Activated CD4-positive, alpha-beta memory T cell treated with anti-CD3 and anti-CD28 coated beads, Interleukin-2, amount 10 ng/mL, durations not matched to agents 7 days and 5 days (primary cell): ENCODE measurements around the gene TJP2. TPM values are rescaled to one million over a fixed set of nuclear protein-coding genes. Genes with fewer than 3 reads are reported as not detected.

Experiments
- CTCF ChIA-PET: fragments of 350-600 bp; sonication (Branson Sonifier 250); formaldehyde crosslinking; loops from one replicate; lab custom pipeline; 2021; ENCODE audit warnings: antibody characterized with exemption, inconsistent platforms; lab: Charles Lee
- POLR2A ChIA-PET: fragments of 350-600 bp; sonication (Branson Sonifier 250); formaldehyde crosslinking; loops from one replicate; lab custom pipeline; 2021; ENCODE audit warnings: antibody characterized with exemption; lab: Charles Lee
- DNase-seq: peaks from one replicate; pipeline ENCODE4 v3.0.0-alpha.2; 2020
- H3K27ac Mint-ChIP-seq: one replicate; pipeline ENCODE4 v1.8.0; 2021; ENCODE audit warnings: mild to moderate bottlenecking, mixed read lengths
- H3K27me3 Mint-ChIP-seq: one replicate; pipeline ENCODE4 v1.8.0; 2021; ENCODE audit warnings: mixed read lengths
- H3K36me3 Mint-ChIP-seq: one replicate; pipeline ENCODE4 v1.8.0; 2021; ENCODE audit warnings: low read depth, mixed read lengths
- H3K4me1 Mint-ChIP-seq: one replicate; pipeline ENCODE4 v1.8.0; 2021; ENCODE audit warnings: mixed read lengths
- H3K4me3 Mint-ChIP-seq: one replicate; pipeline ENCODE4 v1.8.0; 2021; ENCODE audit warnings: mild to moderate bottlenecking, mixed read lengths
- H3K9me3 Mint-ChIP-seq: one replicate; pipeline ENCODE4 v1.8.0; 2021; ENCODE audit warnings: mixed read lengths
- total RNA-seq, 2 experiments: library from RNA; stranded (reverse); gene quantifications; one replicate each; pipeline ENCODE4 v1.2.3, GENCODE V29; 2021

TJP2 gene
- total RNA-seq, 2 experiments from 2014 or later, result 37.2 to 37.9 TPM

DNA sequence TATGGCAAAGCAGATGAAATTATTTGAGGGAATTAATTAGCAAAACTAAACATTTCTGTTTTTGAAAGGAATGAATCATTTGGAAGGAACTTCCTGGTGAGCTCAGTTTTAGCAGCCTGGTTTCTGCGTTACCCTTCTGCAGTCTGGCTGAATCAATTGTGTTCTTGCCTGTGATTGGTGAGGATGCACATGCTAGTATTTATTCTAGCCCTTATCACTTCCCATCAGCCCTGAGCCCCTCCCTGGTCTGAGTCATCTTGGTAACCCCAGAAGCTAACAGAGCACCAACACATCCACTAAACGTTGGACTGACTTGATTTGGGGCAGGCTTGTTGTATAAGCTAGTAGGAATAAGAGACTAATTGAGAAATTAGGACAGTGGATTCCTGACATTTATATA lies 6.6 kb downstream of the TJP2 start:
- CTCF ChIA-PET, result interaction anchor here (0.8 to 7.9 kb wide), 7 partner anchors 12 to 145 kb away, joined by 3 to 104 read pairs (median 11); partner anchors contain the start of gene FXN
- H3K9me3 Mint-ChIP-seq, result no peaks in the 10 kb centered on the region
- H3K27ac Mint-ChIP-seq, result peak overlapping the region; percentile 86
- POLR2A ChIA-PET, result interaction anchor here (0.7 to 2.3 kb wide), 7 partner anchors 12 to 145 kb away, joined by 3 to 23 read pairs (median 4); partner anchors contain the start of gene FXN
- H3K4me3 Mint-ChIP-seq, result peak overlapping the region; percentile 38
- DNase-seq, result peak; percentile 81
- peaks cover 19% of the 10 kb centered on the region for H3K36me3 Mint-ChIP-seq
- H3K4me1 Mint-ChIP-seq, result peaks cover 64% of the 10 kb centered on the region
- no peaks in the 10 kb centered on the region for H3K27me3 Mint-ChIP-seq

DNA sequence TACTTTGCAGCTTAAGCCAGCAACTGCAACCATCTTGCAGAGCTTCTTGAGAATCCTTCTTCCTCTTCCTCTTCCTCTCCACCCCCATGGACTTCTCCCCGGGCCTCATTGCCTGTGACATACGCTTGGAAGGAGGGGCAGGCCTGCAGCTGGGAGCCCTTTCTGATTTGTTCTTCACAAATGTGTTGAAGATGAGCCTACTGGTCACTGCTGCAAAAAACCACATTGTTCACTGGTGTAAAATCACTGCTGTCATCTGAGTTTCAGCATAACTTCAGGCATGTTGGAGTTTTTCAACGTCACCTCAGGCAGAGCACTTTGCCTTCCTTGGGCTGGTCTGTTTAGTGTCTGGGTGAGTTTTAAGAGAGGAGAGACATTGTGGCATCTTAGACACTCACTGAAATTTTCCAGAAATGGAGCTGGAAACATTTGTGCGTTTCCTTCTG lies 7.9 kb downstream of the TJP2 start:
- peak overlapping the region; percentile 8 for H3K27ac Mint-ChIP-seq
- DNase-seq, result no peak
- peaks cover 25% of the 10 kb centered on the region for H3K36me3 Mint-ChIP-seq
- no peaks in the 10 kb centered on the region for H3K9me3 Mint-ChIP-seq
- H3K4me1 Mint-ChIP-seq, result peaks cover 62% of the 10 kb centered on the region
- CTCF ChIA-PET, result interaction anchor here (0.8 to 7.9 kb wide), 7 partner anchors 11 to 614 kb away, joined by 3 to 104 read pairs (median 3); partner anchors contain the start of gene FXN
- H3K4me3 Mint-ChIP-seq, result no peak overlapping the region
- POLR2A ChIA-PET, result interaction anchor here (2.1 to 2.3 kb wide), 2 partner anchors 13 to 60 kb away, joined by 7 to 23 read pairs; no protein-coding TSS in a partner anchor
- no peaks in the 10 kb centered on the region for H3K27me3 Mint-ChIP-seq

DNA sequence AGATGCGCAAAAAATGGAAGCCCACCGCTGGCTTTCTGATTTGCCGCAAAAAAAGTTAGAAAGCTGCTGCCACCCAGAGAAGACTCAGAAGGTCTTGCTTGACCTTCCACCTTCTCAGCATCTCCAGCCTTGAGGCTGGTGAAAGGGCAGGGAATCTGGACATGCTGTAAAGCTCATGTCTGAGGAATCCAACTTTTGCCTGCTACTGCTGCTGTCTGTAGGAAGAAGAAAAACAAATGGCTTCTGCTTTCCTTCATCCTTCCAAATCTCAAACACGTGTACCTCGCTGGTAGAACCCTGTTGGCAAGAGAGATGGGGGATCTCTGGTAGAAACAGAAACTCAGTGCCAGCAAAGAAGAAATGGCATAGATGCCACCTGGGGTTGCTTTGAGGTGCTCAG lies 10.2 kb downstream of the TJP2 start:
- no peak overlapping the region for H3K27ac Mint-ChIP-seq
- peaks cover 52% of the 10 kb centered on the region for H3K4me1 Mint-ChIP-seq
- POLR2A ChIA-PET, result no interaction called here
- no peaks in the 10 kb centered on the region for H3K27me3 Mint-ChIP-seq
- no peak overlapping the region for H3K4me3 Mint-ChIP-seq
- CTCF ChIA-PET, result interaction anchor here (7.9 kb wide), 1 partner anchor 9 kb away, joined by 104 read pairs; no protein-coding TSS in a partner anchor
- H3K9me3 Mint-ChIP-seq, result no peaks in the 10 kb centered on the region
- no peak for DNase-seq
- H3K36me3 Mint-ChIP-seq, result peaks cover 28% of the 10 kb centered on the region

- ChIA-PET POLR2A (interaction anchor here (1.2 to 1.8 kb wide), 2 partner anchors 9 to 12 kb away, joined by 3 to 8 read pairs; partner anchors contain the start of gene TJP2), CTCF (interaction anchor here (0.8 to 2.6 kb wide), 4 partner anchors 9 to 151 kb away, joined by 3 to 9 read pairs (median 4); partner anchors contain the start of gene FXN)
- DNase-seq, result no peak
- Mint-ChIP-seq H3K36me3 (peaks cover 22% of the 10 kb centered on the region), H3K4me3 (no peak overlapping the region), H3K9me3 (no peaks in the 10 kb centered on the region), H3K27ac (no peak overlapping the region), H3K27me3 (no peaks in the 10 kb centered on the region), H3K4me1 (peaks cover 43% of the 10 kb centered on the region)
Observed at GRCh38 chr9:69186841-69187611, 12.9 kb downstream of the TJP2 start.

DNA sequence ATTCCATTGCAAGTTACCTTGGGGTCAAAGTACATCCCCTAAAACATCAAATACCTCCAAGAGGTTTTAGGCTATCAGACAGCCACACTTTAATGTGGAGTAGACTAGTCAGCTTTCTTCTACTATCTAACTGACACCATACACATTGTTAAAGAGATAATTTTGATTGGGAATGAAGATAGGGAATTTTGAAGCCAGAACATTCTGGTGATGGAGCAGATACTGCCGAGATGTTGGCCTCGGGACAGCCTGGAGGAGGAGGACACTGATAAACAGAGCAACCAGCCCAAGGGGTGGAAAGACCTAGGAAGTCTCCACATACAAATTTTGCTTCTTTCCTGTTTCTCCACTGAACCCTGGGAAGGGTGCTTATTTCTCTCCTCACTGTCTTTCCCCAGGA lies 14.9 kb downstream of the TJP2 start:
- Mint-ChIP-seq H3K4me3 (no peak overlapping the region), H3K27ac (no peak overlapping the region), H3K36me3 (peaks cover 13% of the 10 kb centered on the region), H3K4me1 (peaks cover 49% of the 10 kb centered on the region), H3K27me3 (no peaks in the 10 kb centered on the region), H3K9me3 (no peaks in the 10 kb centered on the region)
- CTCF ChIA-PET, result interaction anchor here (1.6 kb wide), 1 partner anchor 153 kb away, joined by 5 read pairs; the partner anchor contains the start of gene FXN
- POLR2A ChIA-PET, result interaction anchor here (0.9 kb wide), 1 partner anchor 21 kb away, joined by 3 read pairs; no protein-coding TSS in a partner anchor
- DNase-seq, result no peak

- H3K4me3 Mint-ChIP-seq, result no peak overlapping the region
- ChIA-PET CTCF (interaction anchor here (1.2 to 7.2 kb wide), 5 partner anchors 9 to 154 kb away, joined by 4 to 161 read pairs (median 47); partner anchors contain the start of gene FXN), POLR2A (interaction anchor here (0.5 to 1.3 kb wide), 3 partner anchors 11 to 155 kb away, joined by 3 to 4 read pairs (median 3); partner anchors contain the start of gene FXN)
- H3K9me3 Mint-ChIP-seq, result no peaks in the 10 kb centered on the region
- no peak for DNase-seq
- no peak overlapping the region for H3K27ac Mint-ChIP-seq
- peaks cover 8% of the 10 kb centered on the region for H3K36me3 Mint-ChIP-seq
- peaks cover 49% of the 10 kb centered on the region for H3K4me1 Mint-ChIP-seq
- no peaks in the 10 kb centered on the region for H3K27me3 Mint-ChIP-seq
Observed at GRCh38 chr9:69190086-69190862, 16.2 kb downstream of the TJP2 start.

DNA sequence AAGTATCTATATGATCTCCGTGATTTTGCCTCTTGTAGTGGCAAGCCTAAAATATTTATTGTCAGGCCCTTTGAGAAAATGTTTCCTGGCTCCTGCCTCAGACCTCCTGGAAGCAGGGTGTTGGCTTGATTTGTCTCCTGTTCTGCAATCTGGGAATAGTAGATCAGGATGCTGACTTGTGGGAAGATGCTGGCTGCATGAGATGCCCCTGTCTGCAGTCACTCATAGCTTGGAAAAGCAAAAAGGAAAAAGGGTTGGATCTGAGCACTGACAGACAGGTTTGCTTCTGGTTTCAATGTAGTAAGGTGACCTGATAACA lies 16.7 kb downstream of the TJP2 start:
- no peaks in the 10 kb centered on the region for H3K9me3 Mint-ChIP-seq
- H3K27me3 Mint-ChIP-seq, result no peaks in the 10 kb centered on the region
- POLR2A ChIA-PET, result interaction anchor here (0.9 to 1.3 kb wide), 3 partner anchors 16 to 155 kb away, joined by 3 to 6 read pairs (median 4); partner anchors contain the start of gene FXN
- no peak for DNase-seq
- H3K4me3 Mint-ChIP-seq, result no peak overlapping the region
- H3K27ac Mint-ChIP-seq, result no peak overlapping the region
- peaks cover 8% of the 10 kb centered on the region for H3K36me3 Mint-ChIP-seq
- peaks cover 49% of the 10 kb centered on the region for H3K4me1 Mint-ChIP-seq
- CTCF ChIA-PET, result interaction anchor here (1.2 to 7.2 kb wide), 6 partner anchors 10 to 155 kb away, joined by 3 to 161 read pairs (median 26); partner anchors contain the start of gene FXN

DNA sequence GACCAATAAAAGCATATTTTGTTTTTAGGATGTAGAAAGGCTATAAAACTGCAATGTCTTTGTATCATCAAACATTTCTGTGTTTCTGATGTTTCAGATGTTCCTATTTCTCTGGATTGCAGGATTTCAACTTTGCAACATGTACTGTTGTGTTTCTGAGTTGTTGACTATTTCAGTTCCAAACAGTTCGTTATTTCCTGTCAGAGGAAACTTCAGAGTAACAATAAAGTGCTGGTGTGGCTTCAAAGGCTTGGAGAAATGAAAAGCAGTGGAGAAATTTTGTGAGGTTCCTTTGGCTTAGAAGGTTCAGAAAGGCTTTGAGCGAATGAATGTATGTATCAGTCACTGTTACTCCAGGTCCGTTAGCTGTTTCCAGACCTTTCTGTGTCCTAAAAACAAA lies 17.2 kb downstream of the TJP2 start:
- Mint-ChIP-seq H3K27ac (peak overlapping the region; percentile 23), H3K36me3 (peaks cover 4% of the 10 kb centered on the region), H3K4me1 (peaks cover 45% of the 10 kb centered on the region), H3K9me3 (no peaks in the 10 kb centered on the region), H3K4me3 (no peak overlapping the region), H3K27me3 (no peaks in the 10 kb centered on the region)
- CTCF ChIA-PET, result interaction anchor here (1.2 to 7.2 kb wide), 7 partner anchors 10 to 155 kb away, joined by 3 to 161 read pairs (median 10); partner anchors contain the start of gene FXN
- no peak for DNase-seq
- POLR2A ChIA-PET, result interaction anchor here (1.0 to 1.3 kb wide), 3 partner anchors 16 to 138 kb away, joined by 3 to 6 read pairs (median 4); no protein-coding TSS in a partner anchor

DNA sequence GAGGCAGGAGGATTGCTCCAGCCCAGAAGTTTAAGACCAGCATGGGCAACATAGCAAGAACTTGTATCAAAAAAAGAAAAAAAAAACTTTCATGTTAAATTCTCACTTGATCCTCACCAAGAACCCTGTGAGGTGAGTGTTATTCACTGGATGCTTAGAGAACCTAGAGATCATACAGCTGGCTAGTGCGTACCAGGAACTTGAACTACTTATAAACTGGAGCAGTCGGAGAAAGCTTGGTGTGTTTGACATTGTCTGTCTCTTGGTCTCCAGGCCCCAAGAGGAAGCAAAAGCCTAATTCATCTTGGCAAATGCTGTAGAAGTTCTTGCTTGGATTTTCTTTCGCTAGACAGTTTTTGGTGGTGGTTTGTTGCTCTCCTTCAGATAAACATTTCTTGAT lies 18.1 kb downstream of the TJP2 start:
- CTCF ChIA-PET, result interaction anchor here (0.8 to 7.2 kb wide), 14 partner anchors 10 to 172 kb away, joined by 3 to 161 read pairs (median 8); partner anchors contain the start of genes FXN and TJP2

DNA sequence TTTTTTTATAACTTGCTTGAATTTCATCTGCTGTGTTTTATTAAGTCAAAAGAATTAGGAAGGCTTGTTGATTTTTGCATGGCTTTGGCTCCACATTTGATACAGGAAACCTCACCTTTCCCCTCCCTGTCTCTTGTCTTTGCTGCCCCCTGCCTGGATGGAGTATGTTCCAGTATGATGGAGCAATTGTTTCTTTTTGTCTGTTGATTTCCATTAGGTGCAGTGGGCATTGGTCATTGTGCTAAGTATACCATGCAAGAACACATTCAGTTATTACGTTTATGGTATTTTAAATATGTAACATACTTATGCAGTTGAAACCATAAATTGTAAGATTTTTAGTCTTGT lies 19.6 kb downstream of the TJP2 start:
- no peaks in the 10 kb centered on the region for H3K36me3 Mint-ChIP-seq
- POLR2A ChIA-PET, result interaction anchor here (0.6 to 1.2 kb wide), 5 partner anchors 19 to 159 kb away, joined by 3 to 5 read pairs (median 4); partner anchors contain the start of gene TJP2
- peaks cover 38% of the 10 kb centered on the region for H3K4me1 Mint-ChIP-seq
- H3K27me3 Mint-ChIP-seq, result no peaks in the 10 kb centered on the region
- no peak overlapping the region for H3K27ac Mint-ChIP-seq
- H3K4me3 Mint-ChIP-seq, result no peak overlapping the region
- DNase-seq, result no peak
- H3K9me3 Mint-ChIP-seq, result no peaks in the 10 kb centered on the region
- CTCF ChIA-PET, result interaction anchor here (0.6 to 7.2 kb wide), 35 partner anchors 8 to 610 kb away, joined by 3 to 161 read pairs (median 5); partner anchors contain the start of genes FXN and TJP2

More for the DNA sequence above, 18.1 kb downstream of the TJP2 start:
- Mint-ChIP-seq H3K9me3 (no peaks in the 10 kb centered on the region), H3K27me3 (no peaks in the 10 kb centered on the region), H3K36me3 (peaks cover 3% of the 10 kb centered on the region), H3K4me3 (no peak overlapping the region), H3K4me1 (peaks cover 37% of the 10 kb centered on the region), H3K27ac (no peak overlapping the region)
- POLR2A ChIA-PET, result interaction anchor here (0.9 to 1.3 kb wide), 2 partner anchors 70 to 157 kb away, joined by 3 read pairs; partner anchors contain the start of gene FXN
- DNase-seq, result no peak

GRCh38 chr9:69194702-69195418 lies 20.8 kb downstream of the TJP2 start:
- no peaks in the 10 kb centered on the region for H3K36me3 Mint-ChIP-seq
- H3K4me1 Mint-ChIP-seq, result peaks cover 50% of the 10 kb centered on the region
- no peak overlapping the region for H3K4me3 Mint-ChIP-seq
- ChIA-PET POLR2A (interaction anchor here (1.4 to 1.5 kb wide), 2 partner anchors 14 to 141 kb away, joined by 3 read pairs; no protein-coding TSS in a partner anchor), CTCF (interaction anchor here (0.6 to 7.2 kb wide), 13 partner anchors 10 to 227 kb away, joined by 3 to 161 read pairs (median 10); partner anchors contain the start of gene FXN)
- H3K9me3 Mint-ChIP-seq, result no peaks in the 10 kb centered on the region
- H3K27me3 Mint-ChIP-seq, result no peaks in the 10 kb centered on the region
- H3K27ac Mint-ChIP-seq, result no peak overlapping the region
- DNase-seq, result no peak
